Osteoblast (primary cell): Measurements from ENCODE around the gene BOK. TPM values are rescaled to one million over a fixed set of nuclear protein-coding genes. Genes with fewer than 3 reads are reported as not detected.
A peak's percentile ranks its signal among the peaks of the same experiment; 100 is the strongest.
"Not testable (repeated sequence)": the region's sequence is repeated elsewhere in the genome, so short reads cannot be mapped to it uniquely, and the experiment has no call there.

Source experiments
- DNase-seq: peaks from one replicate; pipeline ENCODE4 v3.0.0; 2011; ENCODE audit warnings: low spot score, mixed read lengths; ENCODE audit not compliant: insufficient read length; ENCODE audit errors: missing footprints
- H2AFZ ChIP-seq: 2 replicates; pipeline ENCODE4 v1.6.0; 2011; ENCODE audit warnings: mild to moderate bottlenecking, low read length
- H3K27ac ChIP-seq: 2 replicates; pipeline ENCODE4 v1.5.1; 2011; ENCODE audit warnings: mild to moderate bottlenecking, low read depth, low read length, moderate library complexity
- H3K27me3 ChIP-seq: 2 replicates; pipeline ENCODE4 v1.6.0; 2012; ENCODE audit warnings: mild to moderate bottlenecking, control low read depth, inconsistent platforms, low read length, moderate library complexity; ENCODE audit not compliant: insufficient read depth
- H3K36me3 ChIP-seq: 2 replicates; pipeline ENCODE4 v1.5.1; 2011; ENCODE audit warnings: mild to moderate bottlenecking, low read length, control low read depth, moderate library complexity; ENCODE audit not compliant: insufficient read depth
- H3K4me1 ChIP-seq: 2 replicates; pipeline ENCODE4 v1.5.1; 2011; ENCODE audit warnings: mild to moderate bottlenecking, low read length, control low read depth, moderate library complexity; ENCODE audit not compliant: insufficient read depth
- H3K4me2 ChIP-seq: 2 replicates; pipeline ENCODE4 v1.6.0; 2011; ENCODE audit warnings: mild to moderate bottlenecking, low read length; ENCODE audit not compliant: insufficient read depth
- H3K4me3 ChIP-seq: fragments of 200-600 bp; sonication (generic); 3 replicates; pipeline ENCODE4 v1.5.1; 2012; ENCODE audit warnings: mild to moderate bottlenecking, low read length, inconsistent platforms; ENCODE audit not compliant: insufficient read depth
- H3K79me2 ChIP-seq: 2 replicates; pipeline ENCODE4 v1.6.0; 2012; ENCODE audit warnings: mild to moderate bottlenecking, low read length, control low read depth, inconsistent platforms; ENCODE audit not compliant: insufficient read depth
- H3K9me3 ChIP-seq: 2 replicates; pipeline ENCODE4 v1.5.1; 2011; ENCODE audit warnings: low read depth, low read length, control low read depth
- H4K20me1 ChIP-seq: 2 replicates; pipeline ENCODE4 v1.6.0; 2012; ENCODE audit warnings: mild to moderate bottlenecking, low read length, control low read depth; ENCODE audit not compliant: insufficient read depth
- total RNA-seq: library from RNA; depleted of rRNA; stranded (reverse); fragments of >200 nt; gene quantifications from 2 replicates; pipeline ENCODE4 v1.2.3, GENCODE V29; 2012
- TF ChIP-seq, protein P1 (sequence below): IDR thresholded peaks from 2 replicates; pipeline ENCODE4 v1.5.1; 2011; ENCODE audit warnings: mild to moderate bottlenecking, low read depth, low read length, moderate library complexity; ENCODE audit errors: extremely low read depth

BOK gene
- total RNA-seq, 1 donor, result 41.3 TPM

DNA sequence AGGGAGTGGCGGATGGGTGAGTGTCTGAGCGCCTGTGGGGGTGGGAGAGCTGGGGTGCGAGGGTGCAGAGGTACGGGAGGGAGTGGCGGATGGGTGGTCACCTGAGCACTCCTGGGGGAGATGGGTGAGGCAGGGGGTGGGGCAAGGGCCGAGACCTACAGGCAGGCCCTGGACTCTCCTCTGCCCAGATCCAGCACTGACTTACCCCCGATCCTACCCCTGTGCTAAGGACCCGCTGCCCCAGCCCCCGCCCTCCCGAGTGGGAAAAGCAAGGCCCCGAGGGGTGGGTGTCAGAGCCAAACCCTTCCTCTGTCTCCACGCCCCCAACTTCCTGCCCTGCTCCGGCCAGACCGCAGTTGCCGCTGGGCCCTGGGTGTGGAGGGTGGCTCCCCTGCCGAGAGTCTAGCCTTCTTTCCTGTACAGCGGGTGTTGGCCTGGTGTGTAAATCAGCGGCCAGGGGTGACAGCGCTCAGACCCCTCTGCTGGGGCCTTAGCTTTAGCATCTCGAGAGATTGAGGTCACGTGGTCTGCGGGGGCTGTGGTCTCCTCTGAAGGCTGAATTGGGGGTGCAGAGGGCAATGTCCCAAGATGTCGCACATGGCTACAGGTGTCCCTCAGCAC, 12.5 kb downstream of the BOK start:
- TF ChIP-seq, protein P1, sequence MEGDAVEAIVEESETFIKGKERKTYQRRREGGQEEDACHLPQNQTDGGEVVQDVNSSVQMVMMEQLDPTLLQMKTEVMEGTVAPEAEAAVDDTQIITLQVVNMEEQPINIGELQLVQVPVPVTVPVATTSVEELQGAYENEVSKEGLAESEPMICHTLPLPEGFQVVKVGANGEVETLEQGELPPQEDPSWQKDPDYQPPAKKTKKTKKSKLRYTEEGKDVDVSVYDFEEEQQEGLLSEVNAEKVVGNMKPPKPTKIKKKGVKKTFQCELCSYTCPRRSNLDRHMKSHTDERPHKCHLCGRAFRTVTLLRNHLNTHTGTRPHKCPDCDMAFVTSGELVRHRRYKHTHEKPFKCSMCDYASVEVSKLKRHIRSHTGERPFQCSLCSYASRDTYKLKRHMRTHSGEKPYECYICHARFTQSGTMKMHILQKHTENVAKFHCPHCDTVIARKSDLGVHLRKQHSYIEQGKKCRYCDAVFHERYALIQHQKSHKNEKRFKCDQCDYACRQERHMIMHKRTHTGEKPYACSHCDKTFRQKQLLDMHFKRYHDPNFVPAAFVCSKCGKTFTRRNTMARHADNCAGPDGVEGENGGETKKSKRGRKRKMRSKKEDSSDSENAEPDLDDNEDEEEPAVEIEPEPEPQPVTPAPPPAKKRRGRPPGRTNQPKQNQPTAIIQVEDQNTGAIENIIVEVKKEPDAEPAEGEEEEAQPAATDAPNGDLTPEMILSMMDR, result no peak
- Histone ChIP-seq H3K9me3 (no peaks in the 10 kb centered on the region), H3K27me3 (no peaks in the 10 kb centered on the region), H3K79me2 (peaks cover 15% of the 10 kb centered on the region), H3K4me3 (no peak overlapping the region), H3K27ac (no peak overlapping the region), H3K4me2 (no peak overlapping the region), H2AFZ (no peak overlapping the region), H4K20me1 (peaks cover 44% of the 10 kb centered on the region), H3K4me1 (no peaks in the 10 kb centered on the region), H3K36me3 (peaks cover 19% of the 10 kb centered on the region)
- DNase-seq, result peak; percentile 56

DNA sequence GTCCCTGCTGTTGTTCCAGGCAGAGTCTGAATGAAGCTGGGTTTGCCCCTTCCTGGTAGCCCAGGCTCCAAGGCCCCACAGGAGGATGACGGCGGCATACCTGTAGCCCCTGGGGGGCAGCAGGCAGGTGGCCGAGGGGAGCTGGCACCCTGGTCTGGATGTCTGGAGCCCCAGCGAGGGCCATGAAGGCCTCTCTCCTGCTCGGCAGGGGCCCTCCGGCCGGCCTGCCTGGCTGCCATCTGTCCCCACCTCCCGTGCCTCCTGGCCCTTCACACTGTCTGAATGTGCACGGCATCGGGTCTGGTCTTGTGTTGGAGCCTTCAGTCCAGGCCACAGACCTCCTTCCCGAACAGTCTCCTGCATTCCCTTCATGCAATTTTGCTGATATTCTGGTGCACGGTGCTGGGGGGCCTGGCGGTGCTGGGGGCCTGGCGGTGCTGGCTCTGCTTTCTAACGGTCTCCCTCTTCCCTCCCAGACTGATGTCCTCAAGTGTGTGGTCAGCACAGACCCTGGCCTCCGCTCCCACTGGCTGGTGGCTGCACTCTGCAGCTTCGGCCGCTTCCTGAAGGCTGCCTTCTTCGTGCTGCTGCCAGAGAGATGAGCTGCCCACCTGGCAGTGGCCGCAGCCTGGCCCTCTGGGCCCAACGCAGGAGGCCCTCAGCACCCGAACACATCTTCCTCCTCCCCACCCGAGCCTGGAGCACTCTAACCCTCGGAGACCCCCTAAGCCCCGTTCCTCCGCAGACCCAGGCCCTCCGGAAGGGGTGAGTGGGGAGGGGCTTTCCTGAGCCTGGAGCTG, 13.5 kb downstream of the BOK start:
- peaks cover 41% of the 10 kb centered on the region for H4K20me1 ChIP-seq
- no peak overlapping the region for H3K27ac ChIP-seq
- H3K9me3 ChIP-seq, result no peaks in the 10 kb centered on the region
- H3K4me2 ChIP-seq, result no peak overlapping the region
- H3K4me1 ChIP-seq, result no peaks in the 10 kb centered on the region
- peaks cover 19% of the 10 kb centered on the region for H3K36me3 ChIP-seq
- H3K27me3 ChIP-seq, result no peaks in the 10 kb centered on the region
- H3K4me3 ChIP-seq, result no peak overlapping the region
- TF ChIP-seq, protein P1, result no peak
- H3K79me2 ChIP-seq, result peaks cover 11% of the 10 kb centered on the region
- peak; percentile 79 for DNase-seq
- no peak overlapping the region for H2AFZ ChIP-seq

DNA sequence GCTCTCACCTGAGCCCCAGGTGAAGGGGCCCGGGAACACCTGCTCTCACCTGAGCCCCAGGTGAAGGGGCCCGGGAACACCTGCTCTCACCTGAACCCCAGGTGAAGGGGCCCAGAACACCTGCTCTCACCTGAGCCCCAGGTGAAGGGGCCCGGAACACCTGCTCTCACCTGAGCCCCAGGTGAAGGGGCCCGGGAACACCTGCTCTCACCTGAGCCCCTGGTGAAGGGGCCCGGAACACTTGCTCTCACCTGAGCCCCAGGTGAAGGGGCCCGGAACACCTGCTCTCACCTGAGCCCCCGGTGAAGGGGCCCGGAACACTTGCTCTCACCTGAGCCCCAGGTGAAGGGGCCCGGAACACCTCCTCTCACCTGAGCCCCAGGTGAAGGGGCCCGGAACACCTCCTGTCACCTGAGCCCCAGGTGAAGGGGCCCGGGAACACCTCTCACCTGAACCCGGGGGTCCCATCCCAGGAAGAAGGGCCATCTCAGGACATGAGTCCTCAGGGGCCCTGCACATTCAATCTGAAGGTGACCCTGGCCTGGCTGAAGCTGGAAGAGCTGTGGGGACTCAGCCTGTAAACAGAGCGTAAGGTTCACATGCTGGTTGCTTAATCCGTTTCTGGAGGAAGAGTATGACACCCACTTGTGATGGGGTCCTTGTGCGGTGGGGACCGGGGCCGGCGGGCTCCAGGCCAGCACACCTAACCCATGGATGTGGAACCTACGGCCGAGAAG, 14.5 kb downstream of the BOK start:
- not testable (repeated sequence) for H3K27ac ChIP-seq, H3K9me3 ChIP-seq, H3K4me2 ChIP-seq, H3K4me3 ChIP-seq, H3K79me2 ChIP-seq, H3K27me3 ChIP-seq, H2AFZ ChIP-seq, H3K4me1 ChIP-seq
- Histone ChIP-seq H4K20me1 (peaks cover 42% of the 10 kb centered on the region), H3K36me3 (peaks cover 19% of the 10 kb centered on the region)
- DNase-seq, result peak; percentile 79

DNA sequence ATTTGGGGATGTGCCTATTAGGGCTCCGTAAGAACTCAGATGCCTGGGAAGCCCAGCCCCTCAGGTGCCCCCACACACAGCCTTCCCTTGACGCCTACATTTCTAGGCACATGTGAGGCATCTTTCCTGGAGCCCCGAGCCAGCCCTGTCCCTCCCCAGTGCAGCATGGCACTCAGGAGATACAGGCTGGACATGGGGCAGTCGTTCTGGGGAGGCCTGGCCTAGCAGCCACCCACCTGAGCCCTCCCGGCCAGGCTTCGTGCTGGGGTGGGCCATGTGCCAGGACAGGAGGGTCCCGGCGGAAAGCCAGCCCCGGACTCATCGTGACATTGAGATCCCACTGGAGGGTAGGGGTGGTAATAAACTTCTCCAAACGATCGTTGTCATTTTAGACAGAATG, 15.2 kb downstream of the BOK start:
- Histone ChIP-seq H3K4me2 (no peak overlapping the region), H3K79me2 (peaks cover 6% of the 10 kb centered on the region), H3K4me1 (no peaks in the 10 kb centered on the region), H3K4me3 (no peak overlapping the region), H2AFZ (no peak overlapping the region), H3K9me3 (no peaks in the 10 kb centered on the region), H4K20me1 (peaks cover 41% of the 10 kb centered on the region), H3K36me3 (peaks cover 19% of the 10 kb centered on the region), H3K27me3 (no peaks in the 10 kb centered on the region), H3K27ac (no peak overlapping the region)
- TF ChIP-seq, protein P1, result no peak
- DNase-seq, result peak; percentile 77
